Renal cortex interstitium (tissue), 11 donors: ENCODE data around the gene SFXN3. TPM values are rescaled to one million over a fixed set of nuclear protein-coding genes. Genes with fewer than 3 reads are reported as not detected.

Source experiments
- DNase-seq, 11 donors: peaks; one replicate each; pipeline ENCODE4 v3.0.0-alpha.2; 2013; ENCODE audit warnings: low read depth in 9 of 11, low spot score in 4 of 11; ENCODE audit errors: extremely low read depth in 1 of 11
- polyA plus RNA-seq, 3 donors: library from polyadenylated mRNA; unstranded; fragments of 120-200 nt; gene quantifications; one replicate each; pipeline ENCODE4 v1.2.1, GENCODE V29; 2013; ENCODE audit not compliant: insufficient read length in 3 of 3

SFXN3 gene
- polyA plus RNA-seq, 3 donors, result 22.4 to 36.1 (median 24.2) TPM

DNA sequence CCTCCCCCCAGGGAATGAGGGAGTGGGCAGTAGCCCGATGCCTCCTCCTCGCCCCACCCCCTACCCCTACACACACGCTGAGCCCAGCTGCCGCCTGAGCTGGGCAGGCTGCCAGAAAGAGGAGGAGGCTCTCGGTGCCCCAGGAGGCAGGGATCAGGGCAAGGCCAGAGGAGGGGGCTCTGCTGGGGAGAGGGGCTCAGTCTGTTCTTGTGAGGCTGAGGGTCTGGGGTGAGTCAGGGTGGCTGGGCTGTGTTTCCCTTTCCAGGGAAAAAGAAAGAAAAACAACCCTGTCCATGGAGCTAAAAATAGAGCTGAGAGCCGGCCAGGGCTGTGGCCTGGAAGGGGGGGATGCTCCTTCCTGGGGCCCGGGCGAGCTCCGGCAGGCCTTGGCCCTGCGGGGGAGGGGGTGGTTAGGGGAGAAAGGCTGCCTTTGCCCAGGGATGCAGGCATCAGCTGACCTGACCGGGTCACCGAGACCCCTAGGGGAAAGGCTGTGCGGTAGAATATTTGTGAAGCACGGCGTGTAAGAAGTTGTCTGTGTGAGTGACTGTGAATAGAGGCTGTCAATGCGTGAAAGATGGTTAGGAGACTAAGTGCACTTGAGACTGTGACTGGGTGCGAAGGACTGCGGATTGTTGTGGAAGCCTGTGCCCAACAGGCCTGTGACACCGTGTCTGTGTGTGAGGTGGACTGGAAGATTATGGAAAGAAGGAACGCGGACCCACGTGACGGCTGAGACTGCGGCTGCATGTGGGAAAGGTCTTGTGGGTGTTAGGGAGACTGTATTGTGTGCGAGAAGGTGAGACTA is 32.6 kb upstream of the SFXN3 start:
- DNase-seq, result peak in 9 of 11 donors; percentile 77 to 89 (median 84)

DNA sequence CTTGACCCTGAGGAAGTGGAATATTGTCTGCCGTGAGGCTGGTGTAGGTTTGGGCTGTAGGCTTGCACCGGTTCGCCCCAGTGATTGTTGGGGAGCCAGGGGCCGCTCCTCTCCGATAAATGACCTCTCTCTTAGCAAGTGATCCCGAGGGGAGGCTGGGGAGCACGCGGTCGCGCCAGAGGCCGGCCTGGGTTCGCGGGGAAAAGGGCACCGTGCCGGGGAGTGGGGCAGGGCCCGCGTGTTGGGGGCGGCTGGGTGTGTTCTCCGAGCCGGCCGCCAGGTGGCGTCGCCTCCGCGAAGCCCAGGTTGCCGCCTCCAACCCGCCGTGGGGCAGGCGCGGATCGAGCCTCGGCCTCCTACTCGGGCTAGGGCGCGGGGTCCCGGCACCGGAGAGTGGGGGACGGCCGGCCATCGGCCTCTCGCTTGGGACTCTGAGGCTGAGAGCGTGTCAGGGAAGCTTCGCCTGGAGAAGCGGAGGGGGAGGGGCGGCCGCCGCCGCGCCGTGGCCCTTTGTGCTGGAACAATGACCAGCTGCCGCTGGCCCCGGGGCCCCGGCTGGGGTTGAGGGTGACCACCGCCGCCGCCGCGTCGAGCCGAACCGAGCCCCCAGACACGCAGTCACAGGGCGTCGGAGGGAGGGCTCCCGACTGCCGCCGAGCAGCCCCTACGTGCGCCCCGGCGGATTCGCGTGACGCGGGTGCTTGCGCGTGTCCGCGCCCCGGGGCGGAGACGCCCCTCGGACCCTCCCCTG is 31.9 kb upstream of the SFXN3 start:
- DNase-seq, result peak in 8 of 11 donors; percentile 64 to 83 (median 72)

DNA sequence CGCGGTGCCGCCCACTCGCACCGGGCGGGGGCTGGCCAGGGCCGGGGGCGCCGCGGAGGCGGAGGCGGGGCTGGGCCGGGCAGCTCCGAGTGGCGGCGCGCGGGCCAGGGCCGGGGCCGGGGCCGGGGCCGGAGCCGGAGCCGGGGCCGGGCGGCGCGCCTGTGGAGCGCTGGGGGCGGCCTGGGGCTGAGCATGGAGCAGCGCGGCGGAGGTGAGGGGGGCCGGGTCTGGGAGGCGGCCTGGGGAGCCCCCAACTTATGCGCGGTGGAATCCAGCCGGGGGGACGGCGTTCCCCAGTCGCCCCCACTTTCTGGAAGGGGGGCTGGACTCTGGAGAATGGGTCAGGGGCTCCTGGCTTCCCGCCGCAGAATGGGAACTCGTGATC is 31.3 kb upstream of the SFXN3 start, which contains the start of gene LZTS2:
Gene LZTS2 (plus strand): TSS at position 67 of the 385 bp plus-strand sequence. CDS start 2,731 bp downstream, outside the sequence.
- peak in 2 of 11 donors; percentile 80 to 81 for DNase-seq

GRCh38 chr10:101000127-101000914 is 30.7 kb upstream of the SFXN3 start:
- no peak for DNase-seq

DNA sequence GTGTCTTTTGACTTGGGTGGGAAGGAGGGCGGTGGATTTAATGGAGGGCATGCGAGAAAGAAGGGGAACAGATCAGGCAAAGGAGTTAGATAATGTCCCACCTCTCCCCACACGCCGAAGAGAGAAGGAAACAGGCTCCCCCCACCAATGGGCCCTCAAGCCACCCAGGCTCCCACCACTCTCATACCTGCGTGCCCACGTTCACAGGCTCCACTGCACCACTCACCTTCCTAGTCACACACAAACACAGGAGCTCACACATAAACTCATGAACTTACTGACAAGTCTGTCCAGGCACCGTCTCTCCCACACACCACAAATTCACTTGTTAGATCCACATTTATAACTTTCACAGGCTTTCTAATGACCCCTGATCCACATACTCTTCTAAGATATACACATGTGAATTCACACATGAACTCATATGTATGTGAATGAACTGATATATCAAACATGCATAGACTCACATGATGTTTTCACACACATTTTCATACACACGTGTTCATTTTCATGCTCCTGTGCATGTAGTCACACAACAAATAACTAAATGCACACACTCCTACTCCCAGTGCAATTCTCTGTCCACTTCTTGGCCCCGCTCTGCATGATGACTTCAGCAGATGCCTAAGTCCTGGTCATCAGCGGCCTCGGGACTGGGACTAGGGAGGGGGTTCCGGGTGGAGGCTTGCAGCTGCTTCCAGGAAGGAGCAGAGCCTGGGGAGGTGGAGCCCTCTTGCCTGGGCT is 29.9 kb upstream of the SFXN3 start:
- DNase-seq, result peak in 8 of 11 donors; percentile 60 to 88 (median 78)

- DNase-seq, result no peak
These were observed 29.4 kb upstream of the SFXN3 start for GRCh38 chr10:101001659-101002035.

GRCh38 chr10:101002456-101002855 is 28.6 kb upstream of the SFXN3 start:
- no peak for DNase-seq

DNA sequence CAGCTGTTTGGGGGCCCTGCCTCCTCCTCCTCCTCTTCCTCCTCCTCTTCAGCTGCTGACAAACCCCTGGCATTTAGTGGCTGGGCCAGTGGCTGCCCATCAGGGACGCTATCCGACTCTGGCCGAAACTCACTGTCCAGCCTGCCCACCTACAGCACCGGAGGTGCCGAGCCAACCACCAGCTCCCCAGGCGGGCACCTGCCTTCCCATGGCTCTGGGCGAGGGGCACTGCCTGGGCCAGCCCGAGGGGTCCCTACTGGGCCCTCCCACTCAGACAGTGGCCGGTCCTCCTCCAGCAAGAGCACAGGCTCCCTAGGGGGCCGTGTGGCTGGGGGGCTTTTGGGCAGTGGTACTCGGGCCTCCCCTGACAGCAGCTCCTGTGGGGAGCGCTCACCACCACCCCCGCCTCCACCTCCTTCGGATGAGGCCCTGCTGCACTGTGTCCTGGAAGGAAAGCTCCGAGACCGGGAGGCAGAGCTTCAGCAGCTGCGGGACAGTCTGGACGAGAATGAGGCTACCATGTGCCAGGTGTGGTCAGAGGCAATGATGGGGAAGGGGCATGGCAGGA is 27.3 kb upstream of the SFXN3 start:
- no peak for DNase-seq

DNA sequence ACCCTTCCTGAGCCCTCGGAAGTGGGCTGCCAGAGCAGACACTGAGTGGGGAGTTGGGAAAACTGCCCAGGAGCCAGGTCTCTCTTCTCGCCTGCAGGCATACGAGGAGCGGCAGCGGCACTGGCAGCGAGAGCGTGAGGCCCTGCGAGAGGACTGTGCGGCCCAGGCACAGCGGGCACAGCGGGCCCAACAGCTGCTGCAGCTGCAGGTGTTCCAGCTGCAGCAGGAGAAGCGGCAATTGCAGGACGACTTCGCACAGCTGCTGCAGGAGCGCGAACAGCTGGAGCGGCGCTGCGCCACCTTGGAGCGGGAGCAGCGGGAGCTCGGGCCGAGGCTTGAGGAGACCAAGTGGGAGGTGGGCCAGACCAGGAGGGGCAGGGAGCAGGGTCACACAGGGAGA is 25.7 kb upstream of the SFXN3 start:
- DNase-seq, result no peak

- no peak for DNase-seq
These were observed 25.0 kb upstream of the SFXN3 start for GRCh38 chr10:101005869-101006567.

GRCh38 chr10:101006593-101007098 is 24.4 kb upstream of the SFXN3 start:
- DNase-seq, result no peak

DNA sequence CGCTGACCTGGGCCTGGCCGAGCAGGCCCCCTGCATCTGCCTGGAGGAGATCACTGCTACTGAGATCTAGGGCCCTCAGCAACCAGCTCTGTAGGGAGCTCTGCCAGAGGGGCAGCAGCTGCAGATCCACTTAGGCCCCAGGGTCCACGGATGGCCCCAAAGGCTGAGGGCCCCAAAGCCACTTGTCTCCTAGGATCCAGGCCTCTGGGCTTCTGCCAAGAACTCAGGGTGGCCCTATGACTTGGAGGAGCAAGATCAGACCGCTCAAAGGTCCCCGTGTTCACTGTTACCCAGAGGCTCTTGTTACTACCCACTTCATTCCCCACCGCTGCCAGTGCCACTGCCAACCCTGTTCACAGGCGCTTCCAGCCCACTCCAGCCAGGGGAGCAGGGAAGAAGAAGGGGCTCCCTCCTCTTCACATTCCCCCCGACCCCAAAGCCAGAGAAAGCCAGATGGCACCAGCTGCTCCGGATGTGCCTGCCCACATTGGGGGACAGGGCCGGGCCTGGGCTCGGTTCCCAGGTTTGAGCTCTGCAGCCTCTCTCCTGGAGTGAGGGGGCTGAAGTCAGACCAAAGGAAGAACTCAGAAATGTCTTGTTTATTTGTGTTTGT is 23.8 kb upstream of the SFXN3 start:
- DNase-seq, result no peak

- DNase-seq, result no peak
These were observed 22.9 kb upstream of the SFXN3 start for GRCh38 chr10:101007915-101008822.

GRCh38 chr10:101008823-101009423 is 22.1 kb upstream of the SFXN3 start:
- DNase-seq, result no peak

DNA sequence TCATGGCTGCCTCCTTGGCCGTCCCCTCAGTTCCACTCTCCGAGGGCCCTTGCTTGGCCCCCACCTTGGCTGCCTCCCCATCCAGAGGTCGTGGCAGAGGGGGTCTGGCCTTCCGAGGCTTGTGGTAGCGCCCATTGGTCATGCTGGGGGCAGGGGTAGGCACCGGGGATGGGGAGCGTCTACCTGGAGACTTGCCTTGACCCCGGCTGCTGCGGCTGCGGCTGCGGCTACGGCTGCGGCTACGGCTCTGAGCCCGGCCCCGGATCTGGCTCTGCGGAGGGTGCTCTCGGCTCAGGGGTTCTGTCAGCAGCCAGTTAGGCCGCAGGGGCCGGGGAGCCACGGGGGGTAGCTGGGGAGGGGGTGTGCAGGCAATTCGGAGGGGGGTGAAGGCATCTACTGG is 20.7 kb upstream of the SFXN3 start:
- no peak for DNase-seq
